Esophagus muscularis mucosa (tissue), 4 donors: ENCODE measurements around the gene HPN. TPM values are rescaled to one million over a fixed set of nuclear protein-coding genes. Genes with fewer than 3 reads are reported as not detected.

Experiments used
- DNase-seq: peaks from one replicate; pipeline ENCODE4 v3.0.0-alpha.2; 2017; ENCODE audit errors: extremely low spot score
- H3K27ac ChIP-seq, 4 donors: fragments of 200-600 bp; sonication (generic); replicated peaks in 1 of 4; 1 replicate in 3 of 4; 2 replicates in 1 of 4; pipeline ENCODE4 v1.5.1; 2016 to 2019; ENCODE audit warnings: mild to moderate bottlenecking in 1 of 4
- H3K27me3 ChIP-seq, 4 donors: fragments of 200-600 bp; sonication (generic); one replicate each; pipeline versions ENCODE4 v1.5.1 to v1.6.0; 2016 to 2019
- H3K36me3 ChIP-seq, 4 donors: fragments of 200-600 bp; sonication (generic); one replicate each; pipeline ENCODE4 v1.5.1; 2016 to 2019
- H3K4me1 ChIP-seq, 4 donors: fragments of 200-600 bp; sonication (generic); one replicate each; pipeline ENCODE4 v1.5.1; 2016 to 2019
- H3K4me3 ChIP-seq, 4 donors: fragments of 200-600 bp; sonication (generic); 1 replicate in 2 of 4; 2 replicates in 2 of 4; pipeline ENCODE4 v1.5.1; 2016 to 2019; ENCODE audit warnings: mild to moderate bottlenecking in 4 of 4, moderate library complexity in 1 of 4
- H3K9me3 ChIP-seq, 4 donors: fragments of 200-600 bp; sonication (generic); 1 replicate in 3 of 4; 2 replicates in 1 of 4; pipeline ENCODE4 v1.5.1; 2016 to 2019
- EP300 ChIP-seq: sonication (generic); formaldehyde crosslinking; IDR thresholded peaks from one replicate; pipeline ENCODE4 v1.6.1; 2017; ENCODE audit warnings: antibody characterized with exemption
- POLR2A ChIP-seq: fragments of 450-650 bp; IDR thresholded peaks from one replicate; pipeline ENCODE4 v1.6.1; 2017; ENCODE audit warnings: antibody characterized with exemption, moderate library complexity, mild to moderate bottlenecking, low read depth
- POLR2AphosphoS5 ChIP-seq, 2 donors: sonication (generic); formaldehyde crosslinking; IDR thresholded peaks; one replicate each; pipeline ENCODE4 v1.6.1; 2017; ENCODE audit warnings: antibody characterized with exemption in 2 of 2
- WGBS: methylation state at CpG from one replicate; pipeline ENCODE4 v1.1.5; 2018; 5-methylcytosine and 5-hydroxymethylcytosine counted together
- intact Hi-C: fragments of 100-400 bp; cut with DNase I; formaldehyde crosslinking; loops from one replicate; pipeline ENCODE4 v1.15.1; 2023
- total RNA-seq, 4 donors: library from RNA; depleted of rRNA; stranded (reverse); fragments of >200 nt; gene quantifications; one replicate each; pipeline versions ENCODE4 v1.1.0 to v1.2.1, GENCODE V29; 2016
- TF ChIP-seq, protein P1 (sequence below), 3 experiments: fragments of 200-600 bp in 2 of 3; fragments of 450-650 bp in 1 of 3; sonication (generic) in 2 of 3; IDR thresholded peaks; one replicate each; pipeline ENCODE4 v1.5.1; 2017 to 2019; ENCODE audit warnings: antibody characterized with exemption in 3 of 3, mild to moderate bottlenecking in 2 of 3, moderate library complexity in 1 of 3

HPN gene
- total RNA-seq, 4 donors from 2014 or later, result 0.33 to 0.86 (median 0.58) TPM; not detected in 1

GRCh38 chr19:35058370-35058769 is 16.8 kb downstream of the HPN start:
- Histone ChIP-seq H3K36me3 (no peaks in the 10 kb centered on the region), H3K9me3 (no peaks in the 10 kb centered on the region), H3K4me3 (no peak overlapping the region), H3K4me1 (peaks cover 0 to under 1% (median 0%) of the 10 kb centered on the region in 4 donors), H3K27me3 (peaks cover 0 to 35% (median 0%) of the 10 kb centered on the region in 4 donors), H3K27ac (no peak overlapping the region)
- no peak for DNase-seq
- 81% methylated on average over 2 of the region's 2 CpGs for WGBS
- TF ChIP-seq, protein P1, sequence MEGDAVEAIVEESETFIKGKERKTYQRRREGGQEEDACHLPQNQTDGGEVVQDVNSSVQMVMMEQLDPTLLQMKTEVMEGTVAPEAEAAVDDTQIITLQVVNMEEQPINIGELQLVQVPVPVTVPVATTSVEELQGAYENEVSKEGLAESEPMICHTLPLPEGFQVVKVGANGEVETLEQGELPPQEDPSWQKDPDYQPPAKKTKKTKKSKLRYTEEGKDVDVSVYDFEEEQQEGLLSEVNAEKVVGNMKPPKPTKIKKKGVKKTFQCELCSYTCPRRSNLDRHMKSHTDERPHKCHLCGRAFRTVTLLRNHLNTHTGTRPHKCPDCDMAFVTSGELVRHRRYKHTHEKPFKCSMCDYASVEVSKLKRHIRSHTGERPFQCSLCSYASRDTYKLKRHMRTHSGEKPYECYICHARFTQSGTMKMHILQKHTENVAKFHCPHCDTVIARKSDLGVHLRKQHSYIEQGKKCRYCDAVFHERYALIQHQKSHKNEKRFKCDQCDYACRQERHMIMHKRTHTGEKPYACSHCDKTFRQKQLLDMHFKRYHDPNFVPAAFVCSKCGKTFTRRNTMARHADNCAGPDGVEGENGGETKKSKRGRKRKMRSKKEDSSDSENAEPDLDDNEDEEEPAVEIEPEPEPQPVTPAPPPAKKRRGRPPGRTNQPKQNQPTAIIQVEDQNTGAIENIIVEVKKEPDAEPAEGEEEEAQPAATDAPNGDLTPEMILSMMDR (IDR thresholded peaks at IDR 0.05), result no peak
- no peak for TF ChIP-seq POLR2AphosphoS5 (IDR thresholded peaks at IDR 0.05)
- TF ChIP-seq POLR2A, result no peak
- no peak for TF ChIP-seq EP300
- intact Hi-C loops, result no loop called here

DNA sequence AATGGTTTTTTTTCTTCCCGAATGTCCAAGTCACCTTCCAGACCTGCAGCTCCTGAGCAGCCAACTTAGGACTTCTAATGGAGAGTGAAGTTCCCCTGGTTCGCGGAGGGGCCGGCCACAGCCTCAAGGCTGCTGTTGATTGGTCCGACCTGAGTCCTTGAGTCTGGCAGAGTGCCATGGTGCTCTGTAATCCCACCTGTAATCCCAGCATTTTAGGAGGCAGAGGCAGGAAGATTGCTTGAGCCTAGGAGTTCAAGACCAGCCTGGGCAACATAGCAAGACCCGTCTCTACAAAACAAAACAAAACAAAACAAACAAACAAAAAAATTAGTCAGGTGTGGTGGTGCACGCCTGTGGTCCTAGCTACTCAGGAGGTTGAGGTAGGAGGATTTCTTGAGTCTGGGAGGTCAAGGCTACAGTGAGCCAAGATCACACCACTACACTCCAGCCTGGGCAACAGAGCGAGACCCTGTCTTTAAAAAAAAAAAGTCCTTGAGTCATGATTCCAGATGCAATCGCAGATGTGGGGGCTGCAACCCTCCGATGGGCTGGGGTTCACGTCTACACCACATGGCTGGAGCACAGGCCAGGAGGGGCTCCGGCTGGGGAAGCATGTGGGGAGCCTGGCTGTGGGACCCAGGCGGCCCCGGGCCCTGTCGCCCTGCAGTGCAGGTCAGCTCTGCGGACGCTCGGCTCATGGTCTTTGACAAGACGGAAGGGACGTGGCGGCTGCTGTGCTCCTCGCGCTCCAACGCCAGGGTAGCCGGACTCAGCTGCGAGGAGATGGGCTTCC is 17.7 kb downstream of the HPN start:
- DNase-seq, result no peak
- Histone ChIP-seq H3K36me3 (no peaks in the 10 kb centered on the region), H3K27ac (no peak overlapping the region), H3K27me3 (peaks cover 0 to 35% (median 0%) of the 10 kb centered on the region in 4 donors), H3K4me1 (no peaks in the 10 kb centered on the region), H3K9me3 (no peaks in the 10 kb centered on the region), H3K4me3 (no peak overlapping the region)
- intact Hi-C loops, result no loop called here
- WGBS, result 81% methylated on average over 10 of the region's 26 CpGs
- TF ChIP-seq, protein P1 (IDR thresholded peaks at IDR 0.05), result no peak
- TF ChIP-seq POLR2A, result no peak
- no peak for TF ChIP-seq POLR2AphosphoS5 (IDR thresholded peaks at IDR 0.05)
- no peak for TF ChIP-seq EP300

GRCh38 chr19:35059799-35060091 is 18.2 kb downstream of the HPN start:
- 86% methylated on average over 11 of the region's 15 CpGs for WGBS
- Histone ChIP-seq H3K36me3 (no peaks in the 10 kb centered on the region), H3K27me3 (peaks cover 0 to 32% (median 0%) of the 10 kb centered on the region in 4 donors), H3K4me1 (no peaks in the 10 kb centered on the region), H3K4me3 (no peak overlapping the region), H3K9me3 (no peaks in the 10 kb centered on the region), H3K27ac (no peak overlapping the region)
- no peak for DNase-seq
- intact Hi-C loops, result no loop called here
- TF ChIP-seq POLR2AphosphoS5 (IDR thresholded peaks at IDR 0.05) (no peak), POLR2A (no peak), EP300 (no peak)
- TF ChIP-seq, protein P1 (IDR thresholded peaks at IDR 0.05), result no peak

GRCh38 chr19:35060160-35060855 is 18.8 kb downstream of the HPN start:
- Histone ChIP-seq H3K27me3 (peaks cover 0 to 30% (median 0%) of the 10 kb centered on the region in 4 donors), H3K4me3 (no peak overlapping the region), H3K9me3 (no peaks in the 10 kb centered on the region), H3K36me3 (no peaks in the 10 kb centered on the region), H3K4me1 (no peaks in the 10 kb centered on the region), H3K27ac (no peak overlapping the region)
- no peak for TF ChIP-seq POLR2AphosphoS5 (IDR thresholded peaks at IDR 0.05)
- TF ChIP-seq, protein P1 (IDR thresholded peaks at IDR 0.05), result no peak
- WGBS, result 89% methylated on average over 16 of the region's 29 CpGs
- no peak for DNase-seq
- intact Hi-C loops, result no loop called here
